SU-DHL-6 (cell line): Measurements from ENCODE around the gene PUM1.

ENCODE experiments used
- CTCF ChIP-seq: fragments of 200-600 bp; sonication (generic); IDR thresholded peaks from one replicate; pipeline ENCODE4 v1.5.1; 2017; ENCODE audit warnings: antibody characterized with exemption, mild to moderate bottlenecking, low read length, moderate library complexity; ENCODE audit not compliant: insufficient read depth, poor library complexity, severe bottlenecking
- EZH2phosphoT487 ChIP-seq: fragments of 200-600 bp; sonication (generic), shearing (Covaris generic); conservative IDR thresholded peaks from 2 replicates; pipeline ENCODE4 v1.6.1; 2018; ENCODE audit warnings: mild to moderate bottlenecking, antibody characterized with exemption, low read length, moderate library complexity, mixed read lengths

- TF ChIP-seq CTCF (no peak), EZH2phosphoT487 (no peak)
Observed at GRCh38 chr1:30998887-30999286, 66.6 kb downstream of the PUM1 start.
